ENCODE measurements around the gene SERTAD1. TPM values are rescaled to one million over a fixed set of nuclear protein-coding genes. Genes with fewer than 3 reads are reported as not detected.

The SERTAD1 gene
- total RNA-seq, 1 experiment from 2014 or later, result 12.3 TPM

GRCh38 chr19:40388481-40388880 is 37.3 kb downstream of the SERTAD1 start:
- no peak overlapping the region for H3K4me3 Mint-ChIP-seq (ENCODE audit: low read depth, unreplicated experiment)
- no peaks in the 10 kb centered on the region for H3K9me3 Mint-ChIP-seq (ENCODE audit: low read depth, unreplicated experiment)
- no peak for DNase-seq
- intact Hi-C loops (cut with micrococcal nuclease; ENCODE audit: unreplicated experiment), result no loop called here
- no TSS peak for BruUV-seq (replicated peaks)
- peaks cover 30% of the 10 kb centered on the region for H3K27me3 Mint-ChIP-seq (ENCODE audit: unreplicated experiment)
- CTCF ChIA-PET, result no interaction called here
- TF ChIP-seq CTCF (IDR thresholded peaks at IDR 0.05; ENCODE audit: unreplicated experiment), result no peak
- H3K36me3 Mint-ChIP-seq (ENCODE audit: insufficient read depth, unreplicated experiment), result peaks cover 19% of the 10 kb centered on the region
- no peak overlapping the region for H3K27ac Mint-ChIP-seq (ENCODE audit: unreplicated experiment)
- H3K4me1 Mint-ChIP-seq (ENCODE audit: low read depth, unreplicated experiment), result peaks cover 22% of the 10 kb centered on the region

- no peaks in the 10 kb centered on the region for H3K9me3 Mint-ChIP-seq (ENCODE audit: low read depth, unreplicated experiment)
- CTCF ChIA-PET, result interaction anchor here (1.3 kb wide), 1 partner anchor 9 kb away, joined by 6 read pairs; no protein-coding TSS in a partner anchor
- H3K27ac Mint-ChIP-seq (ENCODE audit: unreplicated experiment), result no peak overlapping the region
Observed at GRCh38 chr19:40387155-40387554, 38.6 kb downstream of the SERTAD1 start.

GRCh38 chr19:40383668-40384248 is 42.0 kb downstream of the SERTAD1 start:
- Mint-ChIP-seq H3K4me1 (ENCODE audit: low read depth, unreplicated experiment) (no peaks in the 10 kb centered on the region), H3K4me3 (ENCODE audit: low read depth, unreplicated experiment) (no peak overlapping the region), H3K9me3 (ENCODE audit: low read depth, unreplicated experiment) (no peaks in the 10 kb centered on the region), H3K27me3 (ENCODE audit: unreplicated experiment) (peaks cover 30% of the 10 kb centered on the region), H3K36me3 (ENCODE audit: insufficient read depth, unreplicated experiment) (no peaks in the 10 kb centered on the region), H3K27ac (ENCODE audit: unreplicated experiment) (no peak overlapping the region)
- DNase-seq, result no peak
- CTCF ChIA-PET, result interaction anchor here (0.6 to 0.7 kb wide), 2 partner anchors 1116 to 1600 kb away, joined by 4 to 5 read pairs; no protein-coding TSS in a partner anchor
- BruUV-seq (replicated peaks), result no TSS peak
- intact Hi-C loops (cut with micrococcal nuclease; ENCODE audit: unreplicated experiment), result no loop called here
- no peak for TF ChIP-seq CTCF (IDR thresholded peaks at IDR 0.05; ENCODE audit: unreplicated experiment)

More at GRCh38 chr19:40387155-40387554, 38.6 kb downstream of the SERTAD1 start:
- H3K4me1 Mint-ChIP-seq (ENCODE audit: low read depth, unreplicated experiment), result peaks cover 9% of the 10 kb centered on the region
- no TSS peak for BruUV-seq (replicated peaks)
- intact Hi-C loops (cut with micrococcal nuclease; ENCODE audit: unreplicated experiment), result no loop called here
- peaks cover 7% of the 10 kb centered on the region for H3K36me3 Mint-ChIP-seq (ENCODE audit: insufficient read depth, unreplicated experiment)
- H3K27me3 Mint-ChIP-seq (ENCODE audit: unreplicated experiment), result peaks cover 30% of the 10 kb centered on the region
- DNase-seq, result no peak
- H3K4me3 Mint-ChIP-seq (ENCODE audit: low read depth, unreplicated experiment), result no peak overlapping the region
- TF ChIP-seq CTCF (IDR thresholded peaks at IDR 0.05; ENCODE audit: unreplicated experiment), result no peak

- Mint-ChIP-seq H3K4me3 (ENCODE audit: low read depth, unreplicated experiment) (no peak overlapping the region), H3K36me3 (ENCODE audit: insufficient read depth, unreplicated experiment) (no peaks in the 10 kb centered on the region), H3K27ac (ENCODE audit: unreplicated experiment) (no peak overlapping the region), H3K27me3 (ENCODE audit: unreplicated experiment) (peaks cover 16% of the 10 kb centered on the region), H3K4me1 (ENCODE audit: low read depth, unreplicated experiment) (no peaks in the 10 kb centered on the region), H3K9me3 (ENCODE audit: low read depth, unreplicated experiment) (no peaks in the 10 kb centered on the region)
- BruUV-seq (replicated peaks), result no TSS peak
- CTCF ChIA-PET, result no interaction called here
- intact Hi-C loops (cut with micrococcal nuclease; ENCODE audit: unreplicated experiment), result no loop called here
- no peak for DNase-seq
- no peak for TF ChIP-seq CTCF (IDR thresholded peaks at IDR 0.05; ENCODE audit: unreplicated experiment)
Observed at GRCh38 chr19:40381321-40381720, 44.5 kb downstream of the SERTAD1 start.
